Progenitor cell of endocrine pancreas (in vitro differentiated cells): ENCODE measurements around the gene TMEM179. TPM values are rescaled to one million over a fixed set of nuclear protein-coding genes. Genes with fewer than 3 reads are reported as not detected.

Experiments
- DNase-seq: peaks from one replicate; pipeline ENCODE4 v3.0.0; 2021; ENCODE audit warnings: low spot score; ENCODE audit not compliant: unreplicated experiment
- H3K27ac Mint-ChIP-seq: 2 replicates; pipeline ENCODE4 v1.8.0; 2021; ENCODE audit warnings: mild to moderate bottlenecking, moderate library complexity, mixed read lengths
- H3K27me3 Mint-ChIP-seq: 2 replicates; pipeline ENCODE4 v1.8.0; 2021; ENCODE audit warnings: mixed read lengths
- H3K36me3 Mint-ChIP-seq: 2 replicates; pipeline ENCODE4 v1.8.0; 2022; ENCODE audit warnings: mixed read lengths; ENCODE audit not compliant: insufficient read depth
- H3K4me1 Mint-ChIP-seq: 2 replicates; pipeline ENCODE4 v1.8.0; 2021; ENCODE audit warnings: low read depth, mixed read lengths
- H3K4me3 Mint-ChIP-seq: 2 replicates; pipeline ENCODE4 v1.8.0; 2021; ENCODE audit warnings: low read depth, mild to moderate bottlenecking, moderate library complexity, mixed read lengths
- H3K9me3 Mint-ChIP-seq: 2 replicates; pipeline ENCODE4 v1.8.0; 2021; ENCODE audit warnings: low read depth, mixed read lengths
- CTCF ChIP-seq: fragments of 200-600 bp; sonication (generic); IDR thresholded peaks from one replicate; pipeline ENCODE4 v1.5.0; 2021; ENCODE audit warnings: antibody characterized with exemption, mild to moderate bottlenecking; ENCODE audit not compliant: unreplicated experiment
- total RNA-seq: library from RNA; stranded (reverse); gene quantifications from 2 replicates; pipeline ENCODE4 v1.2.1, GENCODE V29; 2021

Gene TMEM179
- total RNA-seq, 1 donor from 2014 or later, result 9.2 TPM

- H3K27ac Mint-ChIP-seq, result no peak overlapping the region
- peaks cover 1% of the 10 kb centered on the region for H3K4me1 Mint-ChIP-seq
- no peaks in the 10 kb centered on the region for H3K9me3 Mint-ChIP-seq
- no peak for TF ChIP-seq CTCF
- no peak for DNase-seq
- H3K36me3 Mint-ChIP-seq, result no peaks in the 10 kb centered on the region
- H3K27me3 Mint-ChIP-seq, result peaks cover 16% of the 10 kb centered on the region
- H3K4me3 Mint-ChIP-seq, result no peak overlapping the region
These were observed 45.4 kb downstream of the TMEM179 start for GRCh38 chr14:104559028-104559803.

GRCh38 chr14:104558231-104559027 lies 46.1 kb downstream of the TMEM179 start:
- no peak for TF ChIP-seq CTCF
- Mint-ChIP-seq H3K27ac (no peak overlapping the region), H3K4me3 (no peak overlapping the region), H3K27me3 (peaks cover 18% of the 10 kb centered on the region), H3K36me3 (no peaks in the 10 kb centered on the region), H3K4me1 (no peaks in the 10 kb centered on the region), H3K9me3 (no peaks in the 10 kb centered on the region)
- DNase-seq, result no peak

- Mint-ChIP-seq H3K36me3 (no peaks in the 10 kb centered on the region), H3K9me3 (no peaks in the 10 kb centered on the region), H3K4me1 (no peaks in the 10 kb centered on the region), H3K27me3 (peaks cover 23% of the 10 kb centered on the region), H3K27ac (no peak overlapping the region), H3K4me3 (no peak overlapping the region)
- no peak for TF ChIP-seq CTCF
- DNase-seq, result no peak
These were observed 46.8 kb downstream of the TMEM179 start for GRCh38 chr14:104557766-104558165.

- Mint-ChIP-seq H3K27ac (no peak overlapping the region), H3K4me1 (no peaks in the 10 kb centered on the region), H3K4me3 (no peak overlapping the region), H3K9me3 (no peaks in the 10 kb centered on the region), H3K36me3 (no peaks in the 10 kb centered on the region), H3K27me3 (peaks cover 26% of the 10 kb centered on the region)
- DNase-seq, result no peak
- no peak for TF ChIP-seq CTCF
These were observed 47.5 kb downstream of the TMEM179 start for GRCh38 chr14:104557086-104557485.

GRCh38 chr14:104556256-104557021 lies 48.1 kb downstream of the TMEM179 start:
- Mint-ChIP-seq H3K4me1 (no peaks in the 10 kb centered on the region), H3K36me3 (no peaks in the 10 kb centered on the region), H3K27ac (no peak overlapping the region), H3K27me3 (peaks cover 20% of the 10 kb centered on the region), H3K9me3 (no peaks in the 10 kb centered on the region), H3K4me3 (no peak overlapping the region)
- no peak for TF ChIP-seq CTCF
- no peak for DNase-seq
